ENCODE measurements around the gene FITM1. TPM values are rescaled to one million over a fixed set of nuclear protein-coding genes. Genes with fewer than 3 reads are reported as not detected.

FITM1 gene
- total and polyA plus RNA-seq, 2 experiments from 2014 or later, result 0.53 TPM; not detected in 1

DNA sequence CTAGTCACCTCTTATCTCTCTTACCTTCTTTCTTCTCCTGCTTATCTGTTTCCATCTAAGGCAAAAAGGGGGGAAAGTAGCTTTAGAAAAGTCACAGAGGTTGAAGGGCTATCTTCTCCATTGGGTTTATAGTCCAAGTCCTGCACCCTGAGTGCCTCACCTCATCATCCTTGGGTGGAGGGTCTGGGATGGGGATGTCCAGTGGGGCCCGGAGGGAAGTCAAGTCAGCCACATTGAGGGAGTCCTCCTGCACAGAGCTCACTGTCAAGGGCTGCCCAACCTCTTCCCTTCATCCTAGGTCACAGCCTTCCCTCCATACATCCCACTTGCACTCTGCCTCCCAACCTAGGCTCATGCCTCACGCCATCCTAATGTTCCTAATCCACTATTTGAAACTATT lies 14.8 kb downstream of the FITM1 start (continued):
- TF ChIP-seq, protein P1, sequence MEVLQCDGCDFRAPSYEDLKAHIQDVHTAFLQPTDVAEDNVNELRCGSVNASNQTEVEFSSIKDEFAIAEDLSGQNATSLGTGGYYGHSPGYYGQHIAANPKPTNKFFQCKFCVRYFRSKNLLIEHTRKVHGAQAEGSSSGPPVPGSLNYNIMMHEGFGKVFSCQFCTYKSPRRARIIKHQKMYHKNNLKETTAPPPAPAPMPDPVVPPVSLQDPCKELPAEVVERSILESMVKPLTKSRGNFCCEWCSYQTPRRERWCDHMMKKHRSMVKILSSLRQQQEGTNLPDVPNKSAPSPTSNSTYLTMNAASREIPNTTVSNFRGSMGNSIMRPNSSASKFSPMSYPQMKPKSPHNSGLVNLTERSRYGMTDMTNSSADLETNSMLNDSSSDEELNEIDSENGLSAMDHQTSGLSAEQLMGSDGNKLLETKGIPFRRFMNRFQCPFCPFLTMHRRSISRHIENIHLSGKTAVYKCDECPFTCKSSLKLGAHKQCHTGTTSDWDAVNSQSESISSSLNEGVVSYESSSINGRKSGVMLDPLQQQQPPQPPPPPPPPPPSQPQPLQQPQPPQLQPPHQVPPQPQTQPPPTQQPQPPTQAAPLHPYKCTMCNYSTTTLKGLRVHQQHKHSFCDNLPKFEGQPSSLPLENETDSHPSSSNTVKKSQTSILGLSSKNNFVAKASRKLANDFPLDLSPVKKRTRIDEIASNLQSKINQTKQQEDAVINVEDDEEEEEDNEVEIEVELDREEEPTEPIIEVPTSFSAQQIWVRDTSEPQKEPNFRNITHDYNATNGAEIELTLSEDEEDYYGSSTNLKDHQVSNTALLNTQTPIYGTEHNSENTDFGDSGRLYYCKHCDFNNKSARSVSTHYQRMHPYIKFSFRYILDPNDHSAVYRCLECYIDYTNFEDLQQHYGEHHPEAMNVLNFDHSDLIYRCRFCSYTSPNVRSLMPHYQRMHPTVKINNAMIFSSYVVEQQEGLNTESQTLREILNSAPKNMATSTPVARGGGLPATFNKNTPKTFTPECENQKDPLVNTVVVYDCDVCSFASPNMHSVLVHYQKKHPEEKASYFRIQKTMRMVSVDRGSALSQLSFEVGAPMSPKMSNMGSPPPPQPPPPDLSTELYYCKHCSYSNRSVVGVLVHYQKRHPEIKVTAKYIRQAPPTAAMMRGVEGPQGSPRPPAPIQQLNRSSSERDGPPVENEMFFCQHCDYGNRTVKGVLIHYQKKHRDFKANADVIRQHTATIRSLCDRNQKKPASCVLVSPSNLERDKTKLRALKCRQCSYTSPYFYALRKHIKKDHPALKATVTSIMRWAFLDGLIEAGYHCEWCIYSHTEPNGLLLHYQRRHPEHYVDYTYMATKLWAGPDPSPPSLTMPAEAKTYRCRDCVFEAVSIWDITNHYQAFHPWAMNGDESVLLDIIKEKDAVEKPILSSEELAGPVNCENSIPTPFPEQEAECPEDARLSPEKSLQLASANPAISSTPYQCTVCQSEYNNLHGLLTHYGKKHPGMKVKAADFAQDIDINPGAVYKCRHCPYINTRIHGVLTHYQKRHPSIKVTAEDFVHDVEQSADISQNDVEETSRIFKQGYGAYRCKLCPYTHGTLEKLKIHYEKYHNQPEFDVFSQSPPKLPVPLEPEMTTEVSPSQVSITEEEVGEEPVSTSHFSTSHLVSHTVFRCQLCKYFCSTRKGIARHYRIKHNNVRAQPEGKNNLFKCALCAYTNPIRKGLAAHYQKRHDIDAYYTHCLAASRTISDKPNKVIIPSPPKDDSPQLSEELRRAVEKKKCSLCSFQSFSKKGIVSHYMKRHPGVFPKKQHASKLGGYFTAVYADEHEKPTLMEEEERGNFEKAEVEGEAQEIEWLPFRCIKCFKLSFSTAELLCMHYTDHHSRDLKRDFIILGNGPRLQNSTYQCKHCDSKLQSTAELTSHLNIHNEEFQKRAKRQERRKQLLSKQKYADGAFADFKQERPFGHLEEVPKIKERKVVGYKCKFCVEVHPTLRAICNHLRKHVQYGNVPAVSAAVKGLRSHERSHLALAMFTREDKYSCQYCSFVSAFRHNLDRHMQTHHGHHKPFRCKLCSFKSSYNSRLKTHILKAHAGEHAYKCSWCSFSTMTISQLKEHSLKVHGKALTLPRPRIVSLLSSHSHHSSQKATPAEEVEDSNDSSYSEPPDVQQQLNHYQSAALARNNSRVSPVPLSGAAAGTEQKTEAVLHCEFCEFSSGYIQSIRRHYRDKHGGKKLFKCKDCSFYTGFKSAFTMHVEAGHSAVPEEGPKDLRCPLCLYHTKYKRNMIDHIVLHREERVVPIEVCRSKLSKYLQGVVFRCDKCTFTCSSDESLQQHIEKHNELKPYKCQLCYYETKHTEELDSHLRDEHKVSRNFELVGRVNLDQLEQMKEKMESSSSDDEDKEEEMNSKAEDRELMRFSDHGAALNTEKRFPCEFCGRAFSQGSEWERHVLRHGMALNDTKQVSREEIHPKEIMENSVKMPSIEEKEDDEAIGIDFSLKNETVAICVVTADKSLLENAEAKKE (CRISPR knock-in tag; IDR thresholded peaks at IDR 0.05), result no peak
- TF ChIP-seq POLR2AphosphoS5 (IDR thresholded peaks at IDR 0.05; ENCODE audit: low read depth), result no peak
- TF ChIP-seq ZNF114 (CRISPR knock-in tag; IDR thresholded peaks at IDR 0.05), result no peak
- no peak for TF ChIP-seq ZNF331 (CRISPR knock-in tag; IDR thresholded peaks at IDR 0.05; ENCODE audit: low read depth)
- no peak for TF ChIP-seq STAT1 (IDR thresholded peaks at IDR 0.05; ENCODE audit: unreplicated experiment)
- TF ChIP-seq, protein P2, sequence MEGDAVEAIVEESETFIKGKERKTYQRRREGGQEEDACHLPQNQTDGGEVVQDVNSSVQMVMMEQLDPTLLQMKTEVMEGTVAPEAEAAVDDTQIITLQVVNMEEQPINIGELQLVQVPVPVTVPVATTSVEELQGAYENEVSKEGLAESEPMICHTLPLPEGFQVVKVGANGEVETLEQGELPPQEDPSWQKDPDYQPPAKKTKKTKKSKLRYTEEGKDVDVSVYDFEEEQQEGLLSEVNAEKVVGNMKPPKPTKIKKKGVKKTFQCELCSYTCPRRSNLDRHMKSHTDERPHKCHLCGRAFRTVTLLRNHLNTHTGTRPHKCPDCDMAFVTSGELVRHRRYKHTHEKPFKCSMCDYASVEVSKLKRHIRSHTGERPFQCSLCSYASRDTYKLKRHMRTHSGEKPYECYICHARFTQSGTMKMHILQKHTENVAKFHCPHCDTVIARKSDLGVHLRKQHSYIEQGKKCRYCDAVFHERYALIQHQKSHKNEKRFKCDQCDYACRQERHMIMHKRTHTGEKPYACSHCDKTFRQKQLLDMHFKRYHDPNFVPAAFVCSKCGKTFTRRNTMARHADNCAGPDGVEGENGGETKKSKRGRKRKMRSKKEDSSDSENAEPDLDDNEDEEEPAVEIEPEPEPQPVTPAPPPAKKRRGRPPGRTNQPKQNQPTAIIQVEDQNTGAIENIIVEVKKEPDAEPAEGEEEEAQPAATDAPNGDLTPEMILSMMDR (conservative IDR thresholded peaks at IDR 0.05; ENCODE audit: low read depth in 2 of 2), result no peak
- TF ChIP-seq EZH2 (IDR thresholded peaks at IDR 0.05; ENCODE audit: low read depth, unreplicated experiment), result no peak
